Cardiac muscle cell (in vitro differentiated cells and primary cell): ENCODE data around the gene EPS8L3. TPM values are rescaled to one million over a fixed set of nuclear protein-coding genes. Genes with fewer than 3 reads are reported as not detected.

Experiments used
- DNase-seq, 2 donors: peaks; one replicate each; pipeline versions ENCODE4 v3.0.0 to v3.0.0-alpha.2; 2010 to 2017; ENCODE audit warnings: low read depth in 1 of 2, low spot score in 1 of 2
- H3K27ac ChIP-seq: fragments of 200-600 bp; sonication (generic); 2 replicates; pipeline ENCODE4 v1.5.1; 2016
- H3K27me3 ChIP-seq: fragments of 200-600 bp; sonication (generic); 2 replicates; pipeline ENCODE4 v1.6.0; 2016; ENCODE audit warnings: control low read depth
- H3K36me3 ChIP-seq: fragments of 200-600 bp; sonication (generic); 2 replicates; pipeline ENCODE4 v1.5.1; 2016; ENCODE audit warnings: control low read depth
- H3K4me1 ChIP-seq: fragments of 200-600 bp; sonication (generic); 2 replicates; pipeline ENCODE4 v1.8.1; 2017; ENCODE audit warnings: low read depth, mild to moderate bottlenecking, mixed run types
- H3K4me3 ChIP-seq: fragments of 200-600 bp; sonication (generic); 2 replicates; pipeline ENCODE4 v1.5.1; 2016; ENCODE audit warnings: mild to moderate bottlenecking
- H3K9me3 ChIP-seq: fragments of 200-600 bp; sonication (generic); 2 replicates; pipeline ENCODE4 v1.5.1; 2017; ENCODE audit warnings: low read depth, mild to moderate bottlenecking, control low read depth
- polyA plus RNA-seq: library from polyadenylated mRNA; unstranded; fragments of >200 nt; fragmentation: Nextera tagmentation; extraction: Ambion mirVana; gene quantifications from 2 replicates; pipeline ENCODE4 v1.2.1, GENCODE V29; 2016
- total RNA-seq: library from RNA; depleted of rRNA; stranded (reverse); fragments of >200 nt; gene quantifications from 2 replicates; pipeline ENCODE4 v1.2.3, GENCODE V29; 2016
- TF ChIP-seq, protein P1 (sequence below): IDR thresholded peaks from 2 replicates; pipeline ENCODE4 v1.5.1; 2012; ENCODE audit warnings: low read depth, mild to moderate bottlenecking, low read length

Gene EPS8L3
- total and polyA plus RNA-seq, 2 experiments from 2014 or later, result 0.28 TPM; not detected in 1

DNA sequence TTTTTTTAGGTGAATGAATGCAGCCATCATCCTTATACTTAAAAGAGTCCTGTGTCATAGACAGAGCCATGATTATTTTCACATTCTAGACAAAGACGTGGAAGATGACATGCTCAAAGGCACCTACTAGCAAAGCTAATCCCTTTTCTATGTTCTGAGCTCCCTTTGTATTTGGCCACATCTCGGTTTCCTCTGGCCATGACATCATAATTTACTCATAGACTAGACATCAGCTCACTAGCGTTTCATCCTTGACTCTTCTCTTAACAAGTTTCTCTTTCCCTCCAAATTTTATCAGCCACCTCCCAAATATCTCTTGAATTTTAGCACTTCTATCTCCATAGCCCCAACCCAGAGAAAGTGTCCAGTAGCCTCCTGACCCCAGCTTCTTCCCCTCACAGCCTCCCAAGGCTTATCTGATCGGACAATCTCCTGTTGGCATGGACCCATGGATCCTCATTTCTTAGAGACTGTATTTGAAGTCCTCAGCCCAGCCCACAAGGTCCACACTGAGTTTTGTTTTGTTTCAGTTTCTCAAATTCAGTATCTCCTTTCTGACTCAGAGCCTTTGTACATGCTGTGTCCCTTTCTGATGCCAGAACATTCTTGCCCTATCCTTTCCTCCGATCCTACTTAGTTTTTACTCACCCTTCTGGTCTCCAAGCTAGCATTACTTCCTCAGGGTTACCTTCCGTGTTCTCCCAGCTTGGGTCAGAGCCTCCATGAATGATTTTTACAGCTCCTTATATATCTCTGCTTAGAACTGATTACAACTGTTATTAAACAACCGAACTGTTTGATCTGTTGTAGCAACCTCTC lies 33.0 kb upstream of the EPS8L3 start:
- no peaks in the 10 kb centered on the region for H3K36me3 ChIP-seq
- H3K27me3 ChIP-seq, result no peaks in the 10 kb centered on the region
- TF ChIP-seq, protein P1, sequence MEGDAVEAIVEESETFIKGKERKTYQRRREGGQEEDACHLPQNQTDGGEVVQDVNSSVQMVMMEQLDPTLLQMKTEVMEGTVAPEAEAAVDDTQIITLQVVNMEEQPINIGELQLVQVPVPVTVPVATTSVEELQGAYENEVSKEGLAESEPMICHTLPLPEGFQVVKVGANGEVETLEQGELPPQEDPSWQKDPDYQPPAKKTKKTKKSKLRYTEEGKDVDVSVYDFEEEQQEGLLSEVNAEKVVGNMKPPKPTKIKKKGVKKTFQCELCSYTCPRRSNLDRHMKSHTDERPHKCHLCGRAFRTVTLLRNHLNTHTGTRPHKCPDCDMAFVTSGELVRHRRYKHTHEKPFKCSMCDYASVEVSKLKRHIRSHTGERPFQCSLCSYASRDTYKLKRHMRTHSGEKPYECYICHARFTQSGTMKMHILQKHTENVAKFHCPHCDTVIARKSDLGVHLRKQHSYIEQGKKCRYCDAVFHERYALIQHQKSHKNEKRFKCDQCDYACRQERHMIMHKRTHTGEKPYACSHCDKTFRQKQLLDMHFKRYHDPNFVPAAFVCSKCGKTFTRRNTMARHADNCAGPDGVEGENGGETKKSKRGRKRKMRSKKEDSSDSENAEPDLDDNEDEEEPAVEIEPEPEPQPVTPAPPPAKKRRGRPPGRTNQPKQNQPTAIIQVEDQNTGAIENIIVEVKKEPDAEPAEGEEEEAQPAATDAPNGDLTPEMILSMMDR, result no peak
- no peaks in the 10 kb centered on the region for H3K9me3 ChIP-seq
- H3K4me1 ChIP-seq, result peaks cover 13% of the 10 kb centered on the region
- H3K27ac ChIP-seq, result no peak overlapping the region
- no peak overlapping the region for H3K4me3 ChIP-seq
- peak in 1 of 2 donors; percentile 78 for DNase-seq

DNA sequence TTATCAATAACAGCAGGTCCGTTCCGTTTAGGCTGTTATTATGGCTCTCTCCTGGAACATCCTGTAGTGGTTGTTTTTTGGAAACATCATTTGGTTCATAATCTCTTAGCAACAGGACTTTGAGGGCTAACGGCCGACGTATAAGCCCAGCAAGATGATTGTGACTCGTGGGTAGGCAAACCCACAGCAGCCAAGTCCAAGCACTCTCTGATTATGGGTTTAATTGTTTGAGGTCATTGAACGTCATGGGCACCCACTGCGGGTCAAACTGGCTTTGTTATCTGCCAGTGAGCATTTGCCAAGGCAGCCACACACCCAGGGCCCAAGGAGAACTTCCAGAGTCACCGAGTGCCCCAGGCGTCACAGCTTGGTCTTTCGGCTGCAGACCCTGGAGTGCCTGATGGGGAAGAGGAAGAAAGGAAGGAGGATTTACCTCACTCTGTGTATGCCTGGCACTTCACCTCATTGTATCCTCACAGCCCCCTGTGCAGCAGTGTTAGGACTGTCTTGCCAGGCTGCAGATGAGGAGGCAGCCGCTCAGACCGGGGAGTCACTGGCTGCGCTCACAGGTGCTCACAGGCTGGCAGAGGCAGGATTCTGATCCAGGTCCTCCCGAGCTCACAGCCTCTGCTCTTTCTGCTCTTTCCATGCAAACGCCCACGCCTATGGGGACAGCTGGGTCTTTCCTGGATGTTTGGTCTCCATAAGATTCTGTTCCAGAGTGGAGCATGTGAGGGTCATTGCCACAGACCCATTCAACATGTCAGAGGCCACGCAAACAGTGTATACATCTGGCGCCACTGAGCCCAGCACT lies 30.8 kb upstream of the EPS8L3 start:
- Histone ChIP-seq H3K27ac (no peak overlapping the region), H3K27me3 (no peaks in the 10 kb centered on the region), H3K4me3 (no peak overlapping the region), H3K9me3 (no peaks in the 10 kb centered on the region), H3K36me3 (no peaks in the 10 kb centered on the region), H3K4me1 (peaks cover 30% of the 10 kb centered on the region)
- TF ChIP-seq, protein P1, result no peak
- DNase-seq, result no peak

DNA sequence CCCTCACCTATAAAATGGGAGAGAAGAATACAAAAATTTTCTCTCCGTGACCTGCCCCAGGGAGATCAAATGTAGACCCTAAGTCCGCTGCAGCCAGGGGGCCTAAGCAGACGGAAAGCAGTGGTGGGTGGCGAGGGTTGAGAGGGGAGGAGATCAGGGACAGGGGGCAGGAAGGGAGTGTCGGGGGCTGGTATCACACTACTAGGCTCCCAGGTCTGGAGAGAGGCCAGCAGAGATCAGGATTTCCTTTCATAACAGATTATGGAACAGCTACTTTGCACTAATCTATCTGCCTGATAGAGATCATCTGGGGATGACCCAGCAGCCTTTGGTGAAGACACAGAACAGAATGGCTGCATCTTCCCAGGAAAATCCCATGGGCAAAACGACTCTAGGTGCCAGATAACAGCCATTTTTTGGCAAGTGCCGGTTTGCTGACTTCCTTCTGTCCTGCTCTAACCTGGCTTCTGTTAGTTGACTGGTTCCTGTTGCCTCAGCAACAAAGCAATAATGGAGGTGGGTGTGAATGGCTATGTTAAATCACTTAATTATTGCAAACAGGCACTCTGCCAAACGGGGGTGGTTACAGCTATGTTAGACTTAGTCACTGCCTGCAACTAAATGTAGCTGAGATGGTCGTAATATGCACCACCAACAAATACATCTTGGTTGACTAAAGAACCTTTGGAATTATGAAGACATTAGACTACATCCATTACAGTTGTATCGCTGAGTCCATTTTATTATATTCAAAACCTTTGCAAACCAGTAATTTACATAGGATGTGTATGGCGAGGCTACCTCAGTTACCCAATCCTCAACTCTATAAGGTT lies 30.0 kb upstream of the EPS8L3 start:
- Histone ChIP-seq H3K27ac (no peak overlapping the region), H3K27me3 (no peaks in the 10 kb centered on the region), H3K4me1 (peaks cover 37% of the 10 kb centered on the region), H3K9me3 (no peaks in the 10 kb centered on the region), H3K4me3 (no peak overlapping the region), H3K36me3 (no peaks in the 10 kb centered on the region)
- peak in 1 of 2 donors; percentile 88 for DNase-seq
- TF ChIP-seq, protein P1, result no peak

DNA sequence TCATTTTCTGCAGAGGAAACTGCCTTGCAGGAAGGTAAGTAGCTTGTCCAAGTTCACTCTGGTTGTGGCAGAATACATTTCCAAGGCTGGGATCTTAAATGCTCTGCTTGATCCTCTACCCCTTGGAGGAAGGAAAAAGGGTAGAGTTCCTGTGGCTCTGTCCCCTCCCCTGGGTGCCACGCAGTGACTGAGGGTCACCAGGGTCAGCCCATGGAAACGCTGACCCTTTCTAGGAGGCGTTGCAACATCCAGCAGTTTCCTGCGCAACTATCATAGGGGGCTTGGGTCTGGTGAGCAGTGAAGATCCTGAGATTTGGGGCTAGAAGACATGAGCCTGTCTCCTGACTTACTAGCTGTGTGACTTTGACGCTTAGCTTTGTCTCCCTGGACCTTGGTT lies 29.4 kb upstream of the EPS8L3 start:
- TF ChIP-seq, protein P1, result no peak
- no peak for DNase-seq
- Histone ChIP-seq H3K36me3 (no peaks in the 10 kb centered on the region), H3K4me3 (no peak overlapping the region), H3K9me3 (no peaks in the 10 kb centered on the region), H3K4me1 (peaks cover 43% of the 10 kb centered on the region), H3K27ac (no peak overlapping the region), H3K27me3 (no peaks in the 10 kb centered on the region)
